ENCODE data around the gene CSNK1G3.

- TF ChIP-seq CTCF (IDR thresholded peaks at IDR 0.05), result no peak
- no peak for TF ChIP-seq POLR2A (IDR thresholded peaks at IDR 0.05)
These were observed 16.9 kb downstream of the CSNK1G3 start for GRCh38 chr5:123528878-123529277.
